Lung (tissue), 12 donors: ENCODE data around the gene AFDN. TPM values are rescaled to one million over a fixed set of nuclear protein-coding genes. Genes with fewer than 3 reads are reported as not detected.
A peak's percentile ranks its signal among the peaks of the same experiment; 100 is the strongest.

Experiments used
- ATAC-seq: fragments of 200-7000 bp; cut with Tn5 transposase; one replicate; pipeline ENCODE4 v1.9.1; 2020; ENCODE audit warnings: moderate number of reproducible peaks; ENCODE audit not compliant: insufficient read depth, low FRiP score
- DNase-seq, 3 donors: peaks; one replicate each; pipeline ENCODE4 v3.0.0-alpha.2; 2013 to 2017
- H3K27ac ChIP-seq, 2 donors: one replicate each; pipeline ENCODE4 v1.5.1; 2013; ENCODE audit warnings: mild to moderate bottlenecking in 2 of 2, moderate library complexity in 2 of 2, control low read depth in 1 of 2, inconsistent platforms in 1 of 2, low read depth in 1 of 2, low read length in 1 of 2
- H3K27me3 ChIP-seq, 3 donors: one replicate each; pipeline ENCODE4 v1.5.1; 2013; ENCODE audit warnings: low read length in 2 of 3; ENCODE audit not compliant: control insufficient read depth in 3 of 3, insufficient read depth in 3 of 3
- H3K36me3 ChIP-seq, 4 donors: one replicate each; pipeline ENCODE4 v1.5.1; 2013; ENCODE audit warnings: low read length in 4 of 4, mild to moderate bottlenecking in 1 of 4, moderate library complexity in 1 of 4; ENCODE audit not compliant: control insufficient read depth in 4 of 4, insufficient read depth in 4 of 4
- H3K4me1 ChIP-seq, 5 donors: one replicate each; pipeline ENCODE4 v1.5.1; 2013; ENCODE audit warnings: low read length in 5 of 5, mild to moderate bottlenecking in 2 of 5, moderate library complexity in 1 of 5; ENCODE audit not compliant: control insufficient read depth in 5 of 5, insufficient read depth in 5 of 5
- H3K4me3 ChIP-seq: one replicate; pipeline ENCODE4 v1.5.1; 2013; ENCODE audit warnings: mild to moderate bottlenecking, control low read depth, moderate library complexity
- H3K9ac ChIP-seq, 2 donors: one replicate each; pipeline ENCODE4 v1.5.1; 2013; ENCODE audit warnings: low read length in 2 of 2, control low read depth in 1 of 2; ENCODE audit not compliant: insufficient read depth in 1 of 2
- H3K9me3 ChIP-seq, 4 donors: one replicate each; pipeline ENCODE4 v1.5.1; 2013; ENCODE audit warnings: low read length in 3 of 4, mild to moderate bottlenecking in 1 of 4, moderate library complexity in 1 of 4; ENCODE audit not compliant: control insufficient read depth in 4 of 4, insufficient read depth in 3 of 4
- WGBS, 2 donors: extraction: QIAGEN DNeasy Blood & Tissue Kit; methylation state at CpG; one replicate each; pipeline ENCODE4 v1.1.7; 2013; 5-methylcytosine and 5-hydroxymethylcytosine counted together
- polyA plus RNA-seq, 2 donors: library from polyadenylated mRNA; stranded (reverse); fragments of 200-250 nt; gene quantifications; one replicate each; pipeline ENCODE4 v1.2.1, GENCODE V29; 2013
- total RNA-seq, 2 donors: library from RNA; depleted of rRNA in 1 of 2; stranded (reverse); fragments of >200 nt in 1 of 2; gene quantifications; one replicate each; pipeline ENCODE4 v1.2.1, GENCODE V29; 2014 to 2021
- TF ChIP-seq, protein P1 (sequence below): IDR thresholded peaks from 2 replicates; pipeline ENCODE4 v1.5.1; 2012; ENCODE audit warnings: mild to moderate bottlenecking; ENCODE audit errors: control extremely low read depth, extremely low read depth
- donor health status: control.
- donor health status: control.
- donor health status: Bipolar disorder and iron deficiency.
- donor health status: healthy.
- donor health status: DM: yes; HTN: yes; CAD: no.

AFDN gene
- total and polyA plus RNA-seq, 4 donors, result 47.6 to 407 (median 117) TPM

DNA sequence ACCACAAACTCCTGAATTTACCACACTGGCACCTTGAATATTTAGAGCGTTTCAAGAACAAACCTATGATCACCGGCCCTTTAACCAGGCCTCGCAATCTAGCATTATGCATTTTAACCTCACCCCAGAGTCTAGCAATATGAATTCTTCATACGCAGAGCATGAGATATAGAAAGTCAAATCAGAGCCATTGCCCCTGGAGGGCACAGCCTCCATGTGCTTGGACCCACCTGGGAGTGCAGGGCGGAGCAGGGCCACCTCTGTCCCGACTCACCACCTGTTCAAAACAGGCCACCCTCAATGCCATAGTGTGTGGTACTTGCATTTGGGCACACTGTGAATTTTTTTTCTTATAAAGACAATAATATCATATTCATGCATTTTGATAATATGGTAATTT, 19.5 kb upstream of the AFDN start:
- Histone ChIP-seq H3K9me3 (no peaks in the 10 kb centered on the region), H3K36me3 (no peaks in the 10 kb centered on the region), H3K4me3 (no peak overlapping the region), H3K4me1 (peaks cover 0 to 9% (median 0%) of the 10 kb centered on the region in 5 donors), H3K9ac (no peak overlapping the region), H3K27me3 (no peaks in the 10 kb centered on the region), H3K27ac (no peak overlapping the region)
- TF ChIP-seq, protein P1, sequence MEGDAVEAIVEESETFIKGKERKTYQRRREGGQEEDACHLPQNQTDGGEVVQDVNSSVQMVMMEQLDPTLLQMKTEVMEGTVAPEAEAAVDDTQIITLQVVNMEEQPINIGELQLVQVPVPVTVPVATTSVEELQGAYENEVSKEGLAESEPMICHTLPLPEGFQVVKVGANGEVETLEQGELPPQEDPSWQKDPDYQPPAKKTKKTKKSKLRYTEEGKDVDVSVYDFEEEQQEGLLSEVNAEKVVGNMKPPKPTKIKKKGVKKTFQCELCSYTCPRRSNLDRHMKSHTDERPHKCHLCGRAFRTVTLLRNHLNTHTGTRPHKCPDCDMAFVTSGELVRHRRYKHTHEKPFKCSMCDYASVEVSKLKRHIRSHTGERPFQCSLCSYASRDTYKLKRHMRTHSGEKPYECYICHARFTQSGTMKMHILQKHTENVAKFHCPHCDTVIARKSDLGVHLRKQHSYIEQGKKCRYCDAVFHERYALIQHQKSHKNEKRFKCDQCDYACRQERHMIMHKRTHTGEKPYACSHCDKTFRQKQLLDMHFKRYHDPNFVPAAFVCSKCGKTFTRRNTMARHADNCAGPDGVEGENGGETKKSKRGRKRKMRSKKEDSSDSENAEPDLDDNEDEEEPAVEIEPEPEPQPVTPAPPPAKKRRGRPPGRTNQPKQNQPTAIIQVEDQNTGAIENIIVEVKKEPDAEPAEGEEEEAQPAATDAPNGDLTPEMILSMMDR, result no peak
- ATAC-seq (no peak), DNase-seq (no peak)
- 94 to 96% methylated on average over 6 of the region's 6 CpGs for WGBS, 2 donors

DNA sequence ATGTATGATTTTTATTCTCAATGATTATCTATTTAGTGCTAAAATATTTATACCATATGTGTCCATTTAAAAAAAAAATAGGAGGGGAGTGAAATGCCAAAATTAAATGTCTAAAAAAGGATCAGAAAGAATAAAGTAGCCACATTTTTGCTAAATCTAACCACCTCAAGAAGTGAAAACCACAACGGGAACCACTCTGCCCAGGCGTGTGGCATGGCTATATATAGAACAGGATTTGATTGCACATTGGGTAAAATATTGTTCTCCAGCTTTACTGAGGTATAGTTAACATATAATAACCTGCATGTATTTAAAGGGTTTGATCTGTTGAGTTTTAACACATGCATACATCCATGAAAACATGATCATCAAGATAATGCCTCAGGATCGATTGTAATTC, 19.0 kb upstream of the AFDN start:
- no peaks in the 10 kb centered on the region for H3K36me3 ChIP-seq
- H3K4me3 ChIP-seq, result no peak overlapping the region
- no peaks in the 10 kb centered on the region for H3K9me3 ChIP-seq
- TF ChIP-seq, protein P1, result no peak
- ATAC-seq (no peak), DNase-seq (no peak)
- H3K27me3 ChIP-seq, result no peaks in the 10 kb centered on the region
- H3K4me1 ChIP-seq, result peaks cover 0 to 9% (median 0%) of the 10 kb centered on the region in 5 donors
- WGBS, 2 donors, result 28 to 59% methylated on average over 3 of the region's 3 CpGs
- no peak overlapping the region for H3K27ac ChIP-seq
- no peak overlapping the region for H3K9ac ChIP-seq

DNA sequence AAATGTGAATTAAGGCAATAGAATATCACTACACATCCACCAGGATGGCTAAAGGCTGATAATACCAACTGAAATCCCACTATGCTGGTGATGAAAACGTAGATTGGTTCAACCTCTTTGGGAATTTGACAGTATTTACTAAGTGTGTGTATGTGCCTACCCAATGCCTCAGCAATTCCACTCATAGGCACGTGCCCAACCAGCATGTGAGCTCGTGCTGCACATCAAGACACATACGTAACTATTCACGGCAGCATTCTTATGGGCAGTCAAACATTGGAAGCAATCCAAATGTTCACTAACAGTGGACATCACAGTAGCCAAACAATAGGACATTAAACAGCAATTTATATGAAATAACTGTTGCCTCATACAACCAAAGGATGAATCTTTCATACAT, 15.7 kb upstream of the AFDN start:
- H3K4me1 ChIP-seq, result peaks cover 0 to 9% (median 0%) of the 10 kb centered on the region in 5 donors
- H3K27ac ChIP-seq, result no peak overlapping the region
- ATAC-seq, result no peak
- 77 to 78% methylated on average over 5 of the region's 5 CpGs for WGBS, 2 donors
- H3K9ac ChIP-seq, result no peak overlapping the region
- no peaks in the 10 kb centered on the region for H3K36me3 ChIP-seq
- peak in 1 of 3 donors; percentile 33 for DNase-seq
- H3K4me3 ChIP-seq, result no peak overlapping the region
- no peaks in the 10 kb centered on the region for H3K27me3 ChIP-seq
- TF ChIP-seq, protein P1, result no peak
- H3K9me3 ChIP-seq, result no peaks in the 10 kb centered on the region

DNA sequence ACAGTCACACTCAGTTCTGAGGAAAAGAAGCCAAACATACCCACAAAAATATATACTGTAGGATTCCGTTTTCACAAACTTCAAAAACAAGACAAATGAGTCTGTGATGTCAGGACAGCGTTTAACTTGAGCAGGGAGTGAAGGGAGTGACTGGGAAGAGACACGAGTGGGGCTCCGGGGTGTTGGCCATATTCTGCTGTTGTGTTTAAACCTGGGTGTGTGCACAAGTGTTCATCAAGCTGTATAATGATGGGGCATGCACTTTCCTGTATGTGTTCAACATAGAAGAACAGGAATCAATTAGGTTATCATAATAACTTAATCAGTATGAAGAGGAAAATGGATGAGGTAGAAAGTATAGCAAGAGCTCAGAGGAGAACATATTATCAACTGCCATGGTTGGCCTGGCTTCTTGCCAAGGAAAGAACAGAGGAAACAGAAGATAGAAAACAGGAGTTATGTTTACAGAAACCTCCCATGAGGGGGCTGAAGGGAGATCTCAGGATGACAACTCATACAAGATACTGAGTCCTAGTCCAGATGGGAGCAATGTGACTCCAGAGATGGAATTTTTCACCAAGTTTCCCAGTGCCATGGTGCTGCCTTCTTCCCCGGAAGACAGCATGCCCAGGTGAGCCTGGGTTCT, 15.1 kb upstream of the AFDN start:
- Histone ChIP-seq H3K9me3 (no peaks in the 10 kb centered on the region), H3K9ac (no peak overlapping the region), H3K27me3 (no peaks in the 10 kb centered on the region), H3K36me3 (no peaks in the 10 kb centered on the region), H3K4me1 (peaks cover 0 to 9% (median 0%) of the 10 kb centered on the region in 5 donors), H3K4me3 (no peak overlapping the region), H3K27ac (no peak overlapping the region)
- WGBS, 2 donors, result 62 to 78% methylated on average over 5 of the region's 5 CpGs
- ATAC-seq (no peak), DNase-seq (peak in 1 of 3 donors; percentile 37)
- TF ChIP-seq, protein P1, result no peak
